HepG2 (cell line): ENCODE data around the gene THRAP3. TPM values are rescaled to one million over a fixed set of nuclear protein-coding genes. Genes with fewer than 3 reads are reported as not detected.

ENCODE experiments used
- ATAC-seq: fragments of 200-7000 bp; cut with Tn5 transposase; 3 replicates; pipeline ENCODE4 v1.9.1; 2020; ENCODE audit warnings: mild to moderate bottlenecking, moderate library complexity
- BruUV-seq: library from RNA; stranded (reverse); fragments of 400-500 nt; replicated peaks from 2 replicates; lab custom pipeline; 2021; lab: Mats Ljungman, UMichigan
- CTCF ChIA-PET: fragments of 300-600 bp; formaldehyde crosslinking; extraction: SDS; loops from one replicate; lab custom pipeline; 2021; ENCODE audit warnings: low total read pairs, inconsistent platforms, low intra/inter-chr PET ratio; lab: Yijun Ruan, JAX
- POLR2A ChIA-PET: fragments of 350-600 bp; sonication (Branson Sonifier 250); formaldehyde crosslinking; loops from one replicate; lab custom pipeline; 2020; ENCODE audit warnings: antibody characterized with exemption, inconsistent platforms; lab: Yijun Ruan, JAX
- DNase-seq: peaks from one replicate; pipeline ENCODE4 v3.0.0-alpha.2; 2015; ENCODE audit warnings: low spot score
- FAIRE-seq: peaks from 3 replicates; lab custom pipeline; 2011; peaks lifted over from hg19 to GRCh38; lab: Jason Lieb, UNC
- H2AFZ ChIP-seq: one replicate; pipeline ENCODE4 v1.6.1; 2011; ENCODE audit warnings: low read length, inconsistent platforms
- H3K27ac ChIP-seq: fragments of 300-600 bp; 3 replicates; pipeline ENCODE4 v1.8.0; 2011; ENCODE audit warnings: mixed run types, mild to moderate bottlenecking, mixed read lengths, low read length, inconsistent platforms; ENCODE audit not compliant: insufficient read depth; ENCODE audit errors: extremely low read length
- H3K27me3 ChIP-seq, 2 experiments: fragments of 200-600 bp in 1 of 2; 2 replicates in 1 of 2; 3 replicates in 1 of 2; pipeline versions ENCODE4 v1.6.0 to v1.8.0; 2011; ENCODE audit warnings: low read length in 2 of 2, mild to moderate bottlenecking in 2 of 2, moderate library complexity in 2 of 2, inconsistent platforms in 1 of 2; ENCODE audit not compliant: insufficient read depth in 2 of 2, control insufficient read depth in 1 of 2
- H3K36me3 ChIP-seq, 2 experiments: fragments of 200-600 bp in 1 of 2; replicated peaks in 1 of 2; 2 replicates in 1 of 2; 3 replicates in 1 of 2; pipeline versions ENCODE4 v1.5.1 to v1.8.0; 2011; ENCODE audit warnings: low read length in 2 of 2, inconsistent platforms in 1 of 2; ENCODE audit not compliant: insufficient read depth in 2 of 2, control insufficient read depth in 1 of 2
- H3K4me1 ChIP-seq: 2 replicates; pipeline ENCODE4 v1.5.1; 2012; ENCODE audit warnings: low read length, inconsistent platforms; ENCODE audit not compliant: insufficient read depth
- H3K4me2 ChIP-seq: 2 replicates; pipeline ENCODE4 v1.6.0; 2011; ENCODE audit warnings: low read depth, low read length, inconsistent platforms
- H3K4me3 ChIP-seq, 3 experiments: fragments of 200-600 bp in 1 of 3; sonication (generic), shearing (Covaris generic) in 1 of 3; replicated peaks in 1 of 3; 2 replicates each; pipeline ENCODE4 v1.5.1; 2011 to 2016; ENCODE audit warnings: low read length in 3 of 3, inconsistent platforms in 2 of 3, low read depth in 2 of 3, mild to moderate bottlenecking in 2 of 3, control low read depth in 1 of 3, mixed read lengths in 1 of 3; ENCODE audit not compliant: insufficient read depth in 1 of 3
- H3K79me2 ChIP-seq: one replicate; pipeline ENCODE4 v1.6.1; 2011; ENCODE audit warnings: low read length, inconsistent platforms; ENCODE audit not compliant: insufficient read depth
- H3K9ac ChIP-seq: 2 replicates; pipeline ENCODE4 v1.6.0; 2011; ENCODE audit warnings: mild to moderate bottlenecking, low read depth, low read length, inconsistent platforms; ENCODE audit not compliant: insufficient read depth
- H3K9me3 ChIP-seq: 2 replicates; pipeline ENCODE4 v1.5.1; 2012; ENCODE audit warnings: mild to moderate bottlenecking, low read length
- H4K20me1 ChIP-seq: 2 replicates; pipeline ENCODE4 v1.6.0; 2011; ENCODE audit warnings: inconsistent platforms, mild to moderate bottlenecking, low read length, moderate library complexity; ENCODE audit not compliant: insufficient read depth
- AHR ChIP-seq: IDR thresholded peaks from 2 replicates; pipeline ENCODE4 v1.6.1; 2018; ENCODE audit warnings: missing genetic modification reagents, missing compliant biosample characterization
- CENPT ChIP-seq: sonication (generic); formaldehyde crosslinking; IDR thresholded peaks from 2 replicates; pipeline ENCODE4 v1.8.0; 2022; ENCODE audit warnings: low read depth, mild to moderate bottlenecking, moderate library complexity, missing genetic modification reagents
- JARID2 ChIP-seq: sonication (generic); formaldehyde crosslinking; IDR thresholded peaks from 2 replicates; pipeline ENCODE4 v1.8.1; 2023; ENCODE audit warnings: missing genetic modification reagents, inconsistent platforms; ENCODE audit not compliant: insufficient replicate concordance
- KLF13 ChIP-seq: sonication (generic); formaldehyde crosslinking; IDR thresholded peaks from 2 replicates; pipeline ENCODE4 v1.4.0; 2020; ENCODE audit warnings: mild to moderate bottlenecking, missing genetic modification reagents
- RARA ChIP-seq: IDR thresholded peaks from 2 replicates; pipeline ENCODE4 v1.6.1; 2016; ENCODE audit warnings: missing genetic modification reagents, missing compliant biosample characterization
- RNF2 ChIP-seq: fragments of 450-650 bp; conservative IDR thresholded peaks from 2 replicates; pipeline ENCODE4 v1.6.1; 2016; ENCODE audit warnings: low read depth
- SRY ChIP-seq: sonication (generic); formaldehyde crosslinking; IDR thresholded peaks from 2 replicates; pipeline ENCODE4 v1.8.0; 2022; ENCODE audit warnings: mild to moderate bottlenecking, missing genetic modification reagents
- ZNF136 ChIP-seq: sonication (generic); formaldehyde crosslinking; IDR thresholded peaks from 2 replicates; pipeline ENCODE4 v1.8.1; 2022; ENCODE audit warnings: low read depth, mild to moderate bottlenecking, moderate library complexity, missing genetic modification reagents
- ZNF20 ChIP-seq: sonication (generic); formaldehyde crosslinking; IDR thresholded peaks from 2 replicates; pipeline ENCODE4 v1.4.0; 2020; ENCODE audit warnings: mild to moderate bottlenecking, moderate library complexity, missing genetic modification reagents
- ZNF430 ChIP-seq: sonication (generic); formaldehyde crosslinking; IDR thresholded peaks from 2 replicates; pipeline ENCODE4 v1.9.0; 2021; ENCODE audit warnings: mild to moderate bottlenecking, missing genetic modification reagents
- WGBS: methylation state at CpG from one replicate; pipeline ENCODE4 v1.1.6; 2017; ENCODE audit warnings: low lambda C conversion rate; 5-methylcytosine and 5-hydroxymethylcytosine counted together
- in situ Hi-C: cut with HindIII; loops from 2 replicates; pipeline ENCODE4 v1.10.0; 2017; ENCODE audit warnings: low pct_unique_long_range_greater_than_20kb; ENCODE audit not compliant: extremely low pct_ligation_motif_present
- intact Hi-C: fragments of 100-400 bp; cut with micrococcal nuclease; formaldehyde crosslinking; loops from one replicate; pipeline ENCODE4 v1.10.0; 2022; ENCODE audit not compliant: unreplicated experiment
- polyA plus RNA-seq, 8 experiments: library from polyadenylated mRNA; depleted of rRNA in 3 of 8; stranded (reverse) in 7 of 8; unstranded in 1 of 8; fragments of >200 nt; fragmentation: Illumina TruSeq in 4 of 8; extraction: Trizol in 4 of 8; gene quantifications; 2 replicates each; pipeline versions ENCODE4 v1.2.1 to v1.2.3, GENCODE V29; 2011 to 2016; ENCODE audit warnings: low read depth in 4 of 8, missing spikeins in 1 of 8, mixed read lengths in 1 of 8; ENCODE audit not compliant: insufficient read depth in 1 of 8
- total RNA-seq, 5 experiments: library from RNA; depleted of rRNA; stranded (reverse); fragments of >200 nt; fragmentation: Illumina TruSeq; extraction: Trizol; gene quantifications; 2 replicates each; pipeline ENCODE4 v1.2.3, GENCODE V29; 2016; ENCODE audit warnings: low read depth in 1 of 5
- TF ChIP-seq, protein P1 (sequence below): IDR thresholded peaks from 2 replicates; pipeline ENCODE4 v1.6.1; 2018; ENCODE audit warnings: missing genetic modification reagents, mild to moderate bottlenecking, missing compliant biosample characterization
- TF ChIP-seq, protein P2 (sequence below): sonication (generic); formaldehyde crosslinking; IDR thresholded peaks from 2 replicates; pipeline ENCODE4 v1.4.0; 2020; ENCODE audit warnings: mild to moderate bottlenecking, missing genetic modification reagents
- TF ChIP-seq, protein P3 (sequence below): sonication (generic); formaldehyde crosslinking; conservative IDR thresholded peaks from 2 replicates; pipeline ENCODE4 v1.5.0; 2020; ENCODE audit warnings: missing genetic modification reagents
- TF ChIP-seq, protein P4 (sequence below): sonication (generic); formaldehyde crosslinking; IDR thresholded peaks from 2 replicates; pipeline ENCODE4 v1.4.0; 2020; ENCODE audit warnings: mild to moderate bottlenecking, missing genetic modification reagents
- TF ChIP-seq, protein P5 (sequence below): sonication (generic); formaldehyde crosslinking; IDR thresholded peaks from 2 replicates; pipeline ENCODE4 v1.8.0; 2023; ENCODE audit warnings: mild to moderate bottlenecking, missing genetic modification reagents
- TF ChIP-seq, protein P6 (sequence below): fragments of 450-650 bp; IDR thresholded peaks from 2 replicates; pipeline ENCODE4 v1.6.1; 2017

The THRAP3 gene
- total and polyA plus RNA-seq, 2 of the 13 experiments (the other 11 are each of a cell fraction or from before 2014, with no cell fraction given) = 45.0 to 92.6 TPM

DNA sequence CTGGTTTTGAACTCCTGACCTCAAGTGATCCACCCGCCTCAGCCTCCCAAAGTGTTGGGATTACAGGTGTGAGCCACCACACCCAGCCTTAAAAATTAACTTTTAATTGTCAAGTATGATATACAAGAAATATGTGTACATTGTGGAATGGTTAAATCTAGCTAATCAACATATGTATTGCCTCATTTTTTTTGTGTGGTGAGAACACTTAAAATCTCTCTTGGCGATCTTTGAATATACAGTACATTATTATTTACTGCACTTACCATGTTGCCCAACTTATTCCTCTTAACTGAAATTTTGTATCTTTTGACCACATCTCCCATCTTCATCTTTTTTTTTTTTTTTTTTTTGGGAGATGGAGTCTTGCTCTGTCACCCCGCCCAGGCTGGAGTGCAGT, 23.3 kb downstream of the THRAP3 start:
- ChIA-PET POLR2A (interaction anchor here (0.7 to 3.6 kb wide), 5 partner anchors 22 to 98 kb away, joined by 3 to 24 read pairs (median 7); partner anchors contain the start of genes THRAP3 and TRAPPC3), CTCF (no interaction called here)
- Histone ChIP-seq H2AFZ (no peak overlapping the region), H3K27ac (peak overlapping the region; percentile 85), H3K4me3 (no peak overlapping the region), H4K20me1 (peaks cover 13% of the 10 kb centered on the region), H3K4me1 (peaks cover 83% of the 10 kb centered on the region), H3K4me2 (no peak overlapping the region), H3K9ac (no peak overlapping the region), H3K79me2 (peaks cover 81% of the 10 kb centered on the region), H3K36me3 (peaks cover 6 to 16% of the 10 kb centered on the region in 2 experiments; a peak in 3 of 5 replicates), H3K9me3 (no peaks in the 10 kb centered on the region), H3K27me3 (no peaks in the 10 kb centered on the region)
- no TSS peak for BruUV-seq
- FAIRE-seq (no peak), ATAC-seq (no peak), DNase-seq (no peak)
- WGBS = 97% methylated on average over 3 of the region's 3 CpGs
- in situ Hi-C loops = no loop called here
- TF ChIP-seq ZNF430 (CRISPR knock-in tag) (no peak), RNF2 (no peak), CENPT (CRISPR knock-in tag) (no peak), AHR (CRISPR knock-in tag) (no peak), ZNF20 (CRISPR knock-in tag) (no peak), KLF13 (CRISPR knock-in tag) (no peak), JARID2 (CRISPR knock-in tag) (no peak), ZNF136 (CRISPR knock-in tag) (no peak), SRY (no peak), RARA (CRISPR knock-in tag) (no peak)
- TF ChIP-seq, protein P1, sequence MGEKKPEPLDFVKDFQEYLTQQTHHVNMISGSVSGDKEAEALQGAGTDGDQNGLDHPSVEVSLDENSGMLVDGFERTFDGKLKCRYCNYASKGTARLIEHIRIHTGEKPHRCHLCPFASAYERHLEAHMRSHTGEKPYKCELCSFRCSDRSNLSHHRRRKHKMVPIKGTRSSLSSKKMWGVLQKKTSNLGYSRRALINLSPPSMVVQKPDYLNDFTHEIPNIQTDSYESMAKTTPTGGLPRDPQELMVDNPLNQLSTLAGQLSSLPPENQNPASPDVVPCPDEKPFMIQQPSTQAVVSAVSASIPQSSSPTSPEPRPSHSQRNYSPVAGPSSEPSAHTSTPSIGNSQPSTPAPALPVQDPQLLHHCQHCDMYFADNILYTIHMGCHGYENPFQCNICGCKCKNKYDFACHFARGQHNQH = no peak
- TF ChIP-seq, protein P2, sequence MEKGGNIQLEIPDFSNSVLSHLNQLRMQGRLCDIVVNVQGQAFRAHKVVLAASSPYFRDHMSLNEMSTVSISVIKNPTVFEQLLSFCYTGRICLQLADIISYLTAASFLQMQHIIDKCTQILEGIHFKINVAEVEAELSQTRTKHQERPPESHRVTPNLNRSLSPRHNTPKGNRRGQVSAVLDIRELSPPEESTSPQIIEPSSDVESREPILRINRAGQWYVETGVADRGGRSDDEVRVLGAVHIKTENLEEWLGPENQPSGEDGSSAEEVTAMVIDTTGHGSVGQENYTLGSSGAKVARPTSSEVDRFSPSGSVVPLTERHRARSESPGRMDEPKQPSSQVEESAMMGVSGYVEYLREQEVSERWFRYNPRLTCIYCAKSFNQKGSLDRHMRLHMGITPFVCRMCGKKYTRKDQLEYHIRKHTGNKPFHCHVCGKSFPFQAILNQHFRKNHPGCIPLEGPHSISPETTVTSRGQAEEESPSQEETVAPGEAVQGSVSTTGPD (CRISPR knock-in tag) = no peak
- TF ChIP-seq, protein P3, sequence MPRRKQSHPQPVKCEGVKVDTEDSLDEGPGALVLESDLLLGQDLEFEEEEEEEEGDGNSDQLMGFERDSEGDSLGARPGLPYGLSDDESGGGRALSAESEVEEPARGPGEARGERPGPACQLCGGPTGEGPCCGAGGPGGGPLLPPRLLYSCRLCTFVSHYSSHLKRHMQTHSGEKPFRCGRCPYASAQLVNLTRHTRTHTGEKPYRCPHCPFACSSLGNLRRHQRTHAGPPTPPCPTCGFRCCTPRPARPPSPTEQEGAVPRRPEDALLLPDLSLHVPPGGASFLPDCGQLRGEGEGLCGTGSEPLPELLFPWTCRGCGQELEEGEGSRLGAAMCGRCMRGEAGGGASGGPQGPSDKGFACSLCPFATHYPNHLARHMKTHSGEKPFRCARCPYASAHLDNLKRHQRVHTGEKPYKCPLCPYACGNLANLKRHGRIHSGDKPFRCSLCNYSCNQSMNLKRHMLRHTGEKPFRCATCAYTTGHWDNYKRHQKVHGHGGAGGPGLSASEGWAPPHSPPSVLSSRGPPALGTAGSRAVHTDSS (CRISPR knock-in tag) = no peak
- TF ChIP-seq, protein P4, sequence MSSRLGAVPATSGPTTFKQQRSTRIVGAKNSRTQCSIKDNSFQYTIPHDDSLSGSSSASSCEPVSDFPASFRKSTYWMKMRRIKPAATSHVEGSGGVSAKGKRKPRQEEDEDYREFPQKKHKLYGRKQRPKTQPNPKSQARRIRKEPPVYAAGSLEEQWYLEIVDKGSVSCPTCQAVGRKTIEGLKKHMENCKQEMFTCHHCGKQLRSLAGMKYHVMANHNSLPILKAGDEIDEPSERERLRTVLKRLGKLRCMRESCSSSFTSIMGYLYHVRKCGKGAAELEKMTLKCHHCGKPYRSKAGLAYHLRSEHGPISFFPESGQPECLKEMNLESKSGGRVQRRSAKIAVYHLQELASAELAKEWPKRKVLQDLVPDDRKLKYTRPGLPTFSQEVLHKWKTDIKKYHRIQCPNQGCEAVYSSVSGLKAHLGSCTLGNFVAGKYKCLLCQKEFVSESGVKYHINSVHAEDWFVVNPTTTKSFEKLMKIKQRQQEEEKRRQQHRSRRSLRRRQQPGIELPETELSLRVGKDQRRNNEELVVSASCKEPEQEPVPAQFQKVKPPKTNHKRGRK (CRISPR knock-in tag) = no peak
- TF ChIP-seq, protein P5, sequence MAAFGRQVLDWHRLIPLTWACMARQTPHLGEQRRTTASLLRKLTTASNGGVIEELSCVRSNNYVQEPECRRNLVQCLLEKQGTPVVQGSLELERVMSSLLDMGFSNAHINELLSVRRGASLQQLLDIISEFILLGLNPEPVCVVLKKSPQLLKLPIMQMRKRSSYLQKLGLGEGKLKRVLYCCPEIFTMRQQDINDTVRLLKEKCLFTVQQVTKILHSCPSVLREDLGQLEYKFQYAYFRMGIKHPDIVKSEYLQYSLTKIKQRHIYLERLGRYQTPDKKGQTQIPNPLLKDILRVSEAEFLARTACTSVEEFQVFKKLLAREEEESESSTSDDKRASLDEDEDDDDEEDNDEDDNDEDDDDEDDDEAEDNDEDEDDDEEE (CRISPR knock-in tag) = no peak
- TF ChIP-seq, protein P6, sequence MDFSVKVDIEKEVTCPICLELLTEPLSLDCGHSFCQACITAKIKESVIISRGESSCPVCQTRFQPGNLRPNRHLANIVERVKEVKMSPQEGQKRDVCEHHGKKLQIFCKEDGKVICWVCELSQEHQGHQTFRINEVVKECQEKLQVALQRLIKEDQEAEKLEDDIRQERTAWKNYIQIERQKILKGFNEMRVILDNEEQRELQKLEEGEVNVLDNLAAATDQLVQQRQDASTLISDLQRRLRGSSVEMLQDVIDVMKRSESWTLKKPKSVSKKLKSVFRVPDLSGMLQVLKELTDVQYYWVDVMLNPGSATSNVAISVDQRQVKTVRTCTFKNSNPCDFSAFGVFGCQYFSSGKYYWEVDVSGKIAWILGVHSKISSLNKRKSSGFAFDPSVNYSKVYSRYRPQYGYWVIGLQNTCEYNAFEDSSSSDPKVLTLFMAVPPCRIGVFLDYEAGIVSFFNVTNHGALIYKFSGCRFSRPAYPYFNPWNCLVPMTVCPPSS = no peak
- intact Hi-C loops = no loop called here
